GM23248 (cell line): Measurements from ENCODE around the gene ST6GALNAC3. TPM values are rescaled to one million over a fixed set of nuclear protein-coding genes. Genes with fewer than 3 reads are reported as not detected.

Experiments
- DNase-seq: peaks from one replicate; pipeline ENCODE4 v3.0.0-alpha.2; 2015
- H2AFZ ChIP-seq: fragments of 200-600 bp; sonication (generic); 2 replicates; pipeline ENCODE4 v1.6.1; 2016; ENCODE audit warnings: antibody characterized with exemption
- H3F3A ChIP-seq: fragments of 200-600 bp; sonication (generic); 2 replicates; pipeline ENCODE4 v1.6.1; 2016; ENCODE audit warnings: mild to moderate bottlenecking, antibody characterized with exemption, mixed run types; ENCODE audit not compliant: insufficient read depth
- H3K27ac ChIP-seq: fragments of 200-600 bp; sonication (generic); 2 replicates; pipeline ENCODE4 v1.5.1; 2016; ENCODE audit warnings: mild to moderate bottlenecking
- H3K27me3 ChIP-seq: fragments of 200-600 bp; sonication (generic); replicated peaks from 2 replicates; pipeline ENCODE4 v1.6.1; 2016; ENCODE audit warnings: mild to moderate bottlenecking; ENCODE audit not compliant: insufficient read depth
- H3K36me3 ChIP-seq: fragments of 200-600 bp; sonication (generic); 2 replicates; pipeline ENCODE4 v1.6.1; 2016; ENCODE audit warnings: low read depth, mild to moderate bottlenecking
- H3K4me1 ChIP-seq: fragments of 200-600 bp; sonication (generic); 2 replicates; pipeline ENCODE4 v1.6.1; 2016; ENCODE audit warnings: mild to moderate bottlenecking; ENCODE audit not compliant: insufficient read depth
- H3K4me2 ChIP-seq: fragments of 200-600 bp; sonication (generic); one replicate; pipeline ENCODE4 v1.6.1; 2016; ENCODE audit warnings: mild to moderate bottlenecking; ENCODE audit not compliant: unreplicated experiment
- H3K4me3 ChIP-seq: fragments of 200-600 bp; sonication (generic); 2 replicates; pipeline ENCODE4 v1.5.1; 2016; ENCODE audit warnings: mild to moderate bottlenecking
- H3K79me2 ChIP-seq: fragments of 200-600 bp; sonication (generic); 2 replicates; pipeline ENCODE4 v1.6.1; 2016; ENCODE audit warnings: mild to moderate bottlenecking; ENCODE audit not compliant: insufficient read depth
- H3K9ac ChIP-seq: fragments of 200-600 bp; sonication (generic); 2 replicates; pipeline ENCODE4 v1.6.1; 2016; ENCODE audit warnings: mild to moderate bottlenecking
- H3K9me2 ChIP-seq: fragments of 200-600 bp; sonication (generic); 2 replicates; pipeline ENCODE4 v1.6.1; 2016; ENCODE audit warnings: mixed run types, mild to moderate bottlenecking, moderate library complexity; ENCODE audit not compliant: insufficient read depth
- H3K9me3 ChIP-seq: fragments of 200-600 bp; sonication (generic); one replicate; pipeline ENCODE4 v1.6.1; 2017; ENCODE audit warnings: low read depth
- H4K20me1 ChIP-seq: fragments of 200-600 bp; sonication (generic); 2 replicates; pipeline ENCODE4 v1.6.0; 2016; ENCODE audit not compliant: insufficient read depth
- EZH2 ChIP-seq: fragments of 200-600 bp; sonication (generic); IDR thresholded peaks from 2 replicates; pipeline ENCODE4 v1.6.1; 2018; ENCODE audit warnings: antibody characterized with exemption, mild to moderate bottlenecking; ENCODE audit not compliant: insufficient read depth, poor library complexity, severe bottlenecking
- EZH2phosphoT487 ChIP-seq: fragments of 200-600 bp; sonication (generic); IDR thresholded peaks from 2 replicates; pipeline ENCODE4 v1.6.1; 2018; ENCODE audit warnings: antibody characterized with exemption, moderate library complexity, mild to moderate bottlenecking, low read depth; ENCODE audit not compliant: insufficient read depth
- WGBS, 2 experiments: methylation state at CpG; one replicate each; pipeline ENCODE4 v1.1.6; 2015 to 2017; ENCODE audit warnings: low lambda C conversion rate in 2 of 2, low coverage in 1 of 2; ENCODE audit errors: missing lambda C conversion rate in 2 of 2; 5-methylcytosine and 5-hydroxymethylcytosine counted together
- in situ Hi-C: fragments of 300-500 bp; cut with MboI; formaldehyde crosslinking; loops from 2 replicates; pipeline ENCODE4 v1.15.0; 2020
- polyA plus RNA-seq: library from polyadenylated mRNA; unstranded; fragments of >200 nt; fragmentation: Nextera tagmentation; extraction: Ambion mirVana; gene quantifications from 2 replicates; pipeline ENCODE4 v1.2.1, GENCODE V29; 2016
- total RNA-seq: library from RNA; depleted of rRNA; stranded (reverse); fragments of >200 nt; shearing (Covaris generic); gene quantifications from 2 replicates; pipeline ENCODE4 v1.2.3, GENCODE V29; 2014

ST6GALNAC3 gene
- total and polyA plus RNA-seq, 2 experiments from 2014 or later: not detected

DNA sequence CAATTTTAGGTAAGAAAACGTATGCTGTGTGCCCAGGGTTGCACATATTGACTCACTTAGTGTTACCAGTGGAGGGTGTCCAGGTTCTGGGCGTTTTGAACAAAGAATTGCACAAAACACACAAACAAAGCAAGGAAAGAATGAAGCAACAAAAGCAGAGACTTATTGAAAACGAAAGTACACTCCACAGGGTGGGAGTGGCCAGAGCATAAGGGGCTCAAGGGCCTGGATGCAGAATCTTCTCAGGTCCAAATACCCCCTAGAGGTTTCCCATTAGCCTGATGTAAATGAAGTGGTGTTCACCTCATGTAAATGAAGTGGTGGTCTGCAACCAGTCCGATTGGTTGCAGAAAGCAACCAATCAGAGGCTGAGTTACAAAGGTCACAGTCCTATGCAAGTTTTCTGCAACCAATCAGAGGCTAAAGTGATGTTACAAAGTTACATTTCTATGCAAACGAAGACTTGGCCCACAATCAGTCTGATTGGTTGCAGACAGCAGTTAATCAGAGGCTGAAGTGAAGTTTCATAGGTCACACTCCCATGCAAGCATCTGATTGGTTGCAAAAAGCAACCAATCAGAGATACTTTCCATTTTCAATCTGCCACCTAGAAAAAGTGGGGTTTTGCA is 228.3 kb downstream of the ST6GALNAC3 start:
- no peaks in the 10 kb centered on the region for H3K36me3 ChIP-seq
- no peak for TF ChIP-seq EZH2
- no peak for TF ChIP-seq EZH2phosphoT487
- H3F3A ChIP-seq: no peaks in the 10 kb centered on the region
- H3K9ac ChIP-seq: no peak overlapping the region
- H3K9me3 ChIP-seq: no peaks in the 10 kb centered on the region
- H3K9me2 ChIP-seq: no peaks in the 10 kb centered on the region
- H3K4me1 ChIP-seq: no peaks in the 10 kb centered on the region
- 11 to 31% methylated on average over 5 of the region's 5 CpGs for WGBS, 2 experiments
- no peak overlapping the region for H3K4me2 ChIP-seq
- H3K4me3 ChIP-seq: peak overlapping the region; percentile 47
- H4K20me1 ChIP-seq: no peaks in the 10 kb centered on the region
- peak overlapping the region; percentile 58 for H2AFZ ChIP-seq
- H3K79me2 ChIP-seq: no peaks in the 10 kb centered on the region
- DNase-seq: no peak
- in situ Hi-C loops: no loop called here
- no peaks in the 10 kb centered on the region for H3K27me3 ChIP-seq
- no peak overlapping the region for H3K27ac ChIP-seq

DNA sequence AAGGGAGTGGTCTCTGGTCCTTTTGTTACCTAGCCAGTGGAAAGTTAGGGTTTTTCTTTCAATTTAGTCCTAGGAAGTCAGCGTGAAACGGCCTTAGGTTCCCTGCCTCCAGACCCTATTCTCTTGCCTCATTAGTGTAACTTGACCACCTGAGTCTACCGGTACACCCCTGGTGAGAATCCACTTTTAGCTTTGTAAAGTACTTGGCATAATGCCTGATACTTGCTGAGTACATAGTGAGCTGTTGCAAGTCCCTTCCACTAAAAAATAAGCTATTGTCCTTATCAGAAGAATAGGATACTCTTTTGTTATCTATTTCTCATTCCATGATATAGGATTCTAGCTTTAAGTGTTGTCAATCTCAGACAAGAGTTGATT is 228.8 kb downstream of the ST6GALNAC3 start:
- Histone ChIP-seq H2AFZ (no peak overlapping the region), H3K27ac (no peak overlapping the region), H3K4me2 (no peak overlapping the region), H3K9me2 (no peaks in the 10 kb centered on the region), H3K9ac (no peak overlapping the region), H3K27me3 (no peaks in the 10 kb centered on the region), H3K79me2 (no peaks in the 10 kb centered on the region), H4K20me1 (no peaks in the 10 kb centered on the region), H3K36me3 (no peaks in the 10 kb centered on the region), H3K9me3 (no peaks in the 10 kb centered on the region), H3K4me1 (no peaks in the 10 kb centered on the region), H3F3A (no peaks in the 10 kb centered on the region), H3K4me3 (no peak overlapping the region)
- in situ Hi-C loops: no loop called here
- 76 to 90% methylated on average over 3 of the region's 3 CpGs for WGBS, 2 experiments
- no peak for TF ChIP-seq EZH2
- no peak for TF ChIP-seq EZH2phosphoT487
- no peak for DNase-seq

DNA sequence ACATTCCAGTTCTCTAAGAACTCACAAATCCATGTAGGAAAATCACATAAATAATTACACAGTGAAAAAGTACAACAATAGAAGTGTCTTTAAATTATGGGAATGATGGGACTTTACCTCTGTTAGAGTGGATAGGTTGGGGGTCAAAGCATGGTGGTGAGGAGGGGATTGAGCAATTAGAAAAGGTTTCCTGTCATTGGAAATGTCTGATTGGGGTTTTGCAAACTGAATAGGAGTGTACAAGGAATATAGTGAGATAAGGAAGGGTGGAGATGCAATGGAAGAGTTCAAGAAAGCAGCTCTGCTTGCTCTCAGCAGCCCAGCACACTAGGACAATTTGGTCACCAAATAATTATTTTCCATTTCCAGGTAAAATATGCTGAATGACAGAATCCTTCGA is 238.8 kb downstream of the ST6GALNAC3 start:
- H3K9me2 ChIP-seq: no peaks in the 10 kb centered on the region
- no peaks in the 10 kb centered on the region for H3K27me3 ChIP-seq
- H3K79me2 ChIP-seq: no peaks in the 10 kb centered on the region
- H3K4me2 ChIP-seq: no peak overlapping the region
- 17 to 29% methylated on average over 1 of the region's 1 CpG for WGBS, 2 experiments
- no peaks in the 10 kb centered on the region for H3K4me1 ChIP-seq
- no peak overlapping the region for H2AFZ ChIP-seq
- H3K36me3 ChIP-seq: no peaks in the 10 kb centered on the region
- H3F3A ChIP-seq: no peaks in the 10 kb centered on the region
- no peaks in the 10 kb centered on the region for H3K9me3 ChIP-seq
- H3K9ac ChIP-seq: no peak overlapping the region
- H3K4me3 ChIP-seq: no peak overlapping the region
- in situ Hi-C loops: no loop called here
- TF ChIP-seq EZH2phosphoT487 (no peak), EZH2 (no peak)
- no peaks in the 10 kb centered on the region for H4K20me1 ChIP-seq
- DNase-seq: no peak
- H3K27ac ChIP-seq: no peak overlapping the region

DNA sequence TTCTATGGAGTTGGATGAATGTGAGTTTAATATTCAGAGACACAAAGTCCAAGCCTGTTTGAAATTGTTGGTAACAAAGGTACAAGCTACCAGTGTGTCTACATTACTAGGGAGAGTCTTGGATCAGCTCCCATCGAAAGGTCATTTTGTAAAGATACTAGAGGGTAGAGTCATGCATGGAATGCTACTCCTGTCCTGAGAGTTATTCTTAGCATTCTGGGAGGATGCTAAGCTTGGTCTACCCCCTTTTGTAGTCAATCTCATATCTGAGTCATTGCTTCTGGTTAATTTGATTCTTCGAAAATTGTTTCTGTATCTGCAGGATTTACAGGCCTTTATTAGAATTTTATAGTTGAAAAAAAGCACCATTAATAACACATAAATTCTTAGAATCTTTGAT is 240.2 kb downstream of the ST6GALNAC3 start:
- no peaks in the 10 kb centered on the region for H3K36me3 ChIP-seq
- H4K20me1 ChIP-seq: no peaks in the 10 kb centered on the region
- H3K4me3 ChIP-seq: no peak overlapping the region
- in situ Hi-C loops: no loop called here
- H3K27ac ChIP-seq: no peak overlapping the region
- no peaks in the 10 kb centered on the region for H3K4me1 ChIP-seq
- no peaks in the 10 kb centered on the region for H3K79me2 ChIP-seq
- TF ChIP-seq EZH2: no peak
- no peak for TF ChIP-seq EZH2phosphoT487
- H2AFZ ChIP-seq: no peak overlapping the region
- H3K9me2 ChIP-seq: no peaks in the 10 kb centered on the region
- H3K27me3 ChIP-seq: no peaks in the 10 kb centered on the region
- no peak for DNase-seq
- WGBS, 2 experiments: 78 to 84% methylated on average over 2 of the region's 2 CpGs
- H3K9me3 ChIP-seq: no peaks in the 10 kb centered on the region
- H3F3A ChIP-seq: no peaks in the 10 kb centered on the region
- H3K4me2 ChIP-seq: no peak overlapping the region
- H3K9ac ChIP-seq: no peak overlapping the region
